HT-29 (cell line): ENCODE measurements around the gene ADARB2. TPM values are rescaled to one million over a fixed set of nuclear protein-coding genes. Genes with fewer than 3 reads are reported as not detected.

Source experiments
- DNase-seq: peaks from one replicate; pipeline ENCODE4 v3.0.0-alpha.2; 2015; ENCODE audit warnings: low spot score
- total RNA-seq: library from RNA; depleted of rRNA; stranded (reverse); fragments of >200 nt; shearing (Covaris generic); gene quantifications from 2 replicates; pipeline ENCODE4 v1.2.3, GENCODE V29; 2014

Gene ADARB2
- total RNA-seq, 1 experiment from 2014 or later = not detected

DNA sequence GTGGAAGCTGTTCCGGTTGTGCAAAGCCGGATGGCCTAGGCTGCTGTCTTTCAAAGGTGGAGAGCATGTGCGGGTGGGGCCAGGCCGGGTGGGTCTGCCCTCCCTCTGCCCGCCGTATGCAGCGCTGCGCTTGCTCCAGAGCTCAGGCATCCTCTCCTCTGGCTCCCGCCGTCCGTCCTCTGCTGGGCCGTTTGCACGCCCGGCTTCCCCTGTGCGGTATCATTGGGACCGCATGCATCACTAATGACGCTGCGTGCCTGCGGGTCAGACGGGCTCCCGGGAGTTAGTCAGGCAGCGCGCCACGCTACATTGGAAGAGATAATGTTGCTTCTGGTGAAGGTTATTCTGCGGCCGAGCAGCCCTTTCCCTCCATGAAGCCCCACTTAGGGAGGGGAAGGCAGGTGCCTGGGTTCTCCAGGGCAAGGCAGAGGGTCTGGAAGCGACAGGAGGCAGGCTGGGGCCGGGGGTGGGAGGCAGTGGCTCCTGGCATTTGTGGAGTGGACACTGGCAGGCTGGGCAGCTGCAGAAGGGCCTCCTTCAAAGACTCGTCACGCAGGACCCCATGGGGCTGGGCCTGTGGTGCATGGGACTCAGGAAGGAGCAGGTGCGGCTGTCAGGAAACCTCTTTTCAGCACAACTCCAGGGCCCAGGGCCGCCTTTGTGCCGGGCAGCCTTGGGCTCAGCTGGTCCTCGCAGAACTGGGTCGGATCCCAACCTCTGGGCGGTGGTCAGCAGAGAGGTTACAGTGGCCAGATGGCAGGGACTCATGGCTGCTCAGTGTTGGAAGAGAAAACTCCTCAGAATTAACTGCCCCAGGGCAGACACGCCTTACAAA lies 362.6 kb downstream of the ADARB2 start:
- DNase-seq = no peak

DNA sequence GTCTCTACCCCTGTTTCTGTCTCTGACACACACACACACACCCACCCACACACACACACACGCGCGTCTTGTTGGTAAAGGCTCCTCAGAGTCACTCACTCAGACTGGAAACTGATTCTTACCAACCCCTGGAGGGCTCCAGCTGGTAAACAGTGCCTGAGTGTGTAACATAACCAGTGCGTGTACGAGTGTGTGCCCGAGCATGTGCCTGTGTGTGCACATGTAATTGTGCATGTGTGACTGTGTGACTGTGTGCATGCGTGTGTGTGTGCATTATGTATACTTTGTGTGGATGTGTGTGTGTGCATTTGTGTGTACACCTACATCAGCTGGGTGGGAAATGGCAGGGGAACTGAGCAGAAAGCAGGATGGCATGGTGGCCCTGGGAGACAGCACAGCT lies 364.0 kb downstream of the ADARB2 start:
- DNase-seq = no peak

DNA sequence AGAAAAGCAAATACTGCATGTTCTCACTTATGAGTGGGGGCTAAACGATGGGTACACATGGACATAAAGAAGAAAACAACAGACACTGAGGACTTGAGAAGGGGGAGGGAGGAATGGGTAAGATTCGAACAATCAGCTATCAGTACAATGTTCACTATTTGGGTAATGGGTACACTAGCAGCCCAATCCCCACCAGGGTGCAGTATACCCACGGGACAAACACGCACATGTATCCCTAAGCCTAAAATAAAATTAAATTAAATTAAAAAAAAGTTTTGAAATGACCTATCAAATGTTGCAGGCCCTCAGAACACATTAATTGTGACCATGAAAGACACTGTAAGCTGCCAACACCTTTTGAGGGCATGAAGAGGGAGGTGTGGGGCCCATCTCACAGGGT lies 365.1 kb downstream of the ADARB2 start:
- DNase-seq = no peak

DNA sequence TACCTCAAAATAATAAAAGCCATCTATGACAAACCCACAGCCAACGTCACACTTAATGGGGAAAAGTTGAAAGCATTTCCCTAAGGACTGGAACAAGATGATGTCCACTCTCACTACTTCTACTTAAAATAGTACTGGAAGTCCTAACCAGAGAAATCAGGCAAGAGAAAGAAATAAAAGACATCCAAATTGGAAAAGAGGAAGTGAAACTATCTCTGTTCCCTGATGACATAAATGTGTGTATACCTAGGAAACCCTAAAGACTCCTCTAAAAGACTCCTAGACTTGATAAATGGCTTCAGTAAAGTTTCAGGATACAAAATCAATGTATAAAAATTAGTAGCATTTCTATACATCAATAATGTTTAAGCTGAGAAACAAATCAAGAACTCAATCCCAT lies 367.0 kb downstream of the ADARB2 start:
- no peak for DNase-seq

DNA sequence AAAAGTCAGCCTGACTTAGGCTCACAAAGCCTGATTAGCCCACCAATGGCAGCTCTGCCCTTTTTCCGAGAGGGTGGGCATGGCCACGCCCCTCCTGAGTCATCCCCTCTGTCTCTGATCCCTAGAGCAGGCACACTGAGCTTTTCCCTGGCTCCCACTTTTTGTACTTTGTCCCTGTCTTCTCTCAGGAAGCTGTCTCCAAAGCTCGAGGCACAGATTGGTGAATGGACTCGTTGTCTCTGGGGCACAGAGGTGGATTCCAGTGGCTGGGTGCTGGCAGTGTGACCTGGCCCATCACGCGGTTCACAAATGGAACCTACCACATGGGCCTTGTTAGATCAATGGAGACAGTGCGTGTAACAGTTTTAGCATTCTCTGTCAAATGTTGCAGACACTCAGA lies 367.7 kb downstream of the ADARB2 start:
- DNase-seq = no peak

DNA sequence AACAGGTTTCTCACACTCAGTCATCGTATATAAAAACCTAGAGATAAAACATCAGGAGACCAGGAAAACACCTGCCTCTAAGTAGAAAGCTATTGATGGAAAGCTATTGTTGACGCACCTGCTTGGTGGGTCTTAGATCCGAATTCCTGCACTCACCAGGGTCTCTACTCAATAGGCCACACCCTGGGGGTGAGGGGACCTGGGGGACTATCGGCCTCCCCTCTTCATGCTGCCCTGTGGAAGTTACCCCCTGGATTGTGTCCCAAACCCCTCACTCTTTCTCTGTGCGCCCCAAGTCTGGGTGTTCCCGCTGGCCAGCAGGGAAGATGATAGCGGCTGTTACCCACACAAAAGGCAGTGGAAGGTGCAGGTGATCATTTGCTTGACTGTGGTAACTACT lies 368.1 kb downstream of the ADARB2 start:
- DNase-seq = no peak

DNA sequence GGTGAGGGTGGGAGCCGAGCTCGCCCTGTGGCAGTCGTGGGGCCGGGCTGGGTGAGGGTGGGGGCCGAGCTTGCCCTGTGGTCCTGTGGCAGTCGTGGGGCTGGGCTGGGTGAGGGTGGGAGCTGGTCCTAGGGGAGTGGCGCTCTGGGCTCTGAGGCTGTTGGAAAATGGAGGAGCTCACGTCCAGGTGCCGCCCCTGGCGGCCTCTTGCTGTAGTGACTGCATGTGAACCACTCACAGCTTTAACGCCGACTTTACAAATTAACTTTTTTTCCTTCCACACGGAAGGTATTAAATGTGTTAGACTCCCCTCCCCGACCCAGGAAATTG lies 368.5 kb downstream of the ADARB2 start:
- peak; percentile 56 for DNase-seq

DNA sequence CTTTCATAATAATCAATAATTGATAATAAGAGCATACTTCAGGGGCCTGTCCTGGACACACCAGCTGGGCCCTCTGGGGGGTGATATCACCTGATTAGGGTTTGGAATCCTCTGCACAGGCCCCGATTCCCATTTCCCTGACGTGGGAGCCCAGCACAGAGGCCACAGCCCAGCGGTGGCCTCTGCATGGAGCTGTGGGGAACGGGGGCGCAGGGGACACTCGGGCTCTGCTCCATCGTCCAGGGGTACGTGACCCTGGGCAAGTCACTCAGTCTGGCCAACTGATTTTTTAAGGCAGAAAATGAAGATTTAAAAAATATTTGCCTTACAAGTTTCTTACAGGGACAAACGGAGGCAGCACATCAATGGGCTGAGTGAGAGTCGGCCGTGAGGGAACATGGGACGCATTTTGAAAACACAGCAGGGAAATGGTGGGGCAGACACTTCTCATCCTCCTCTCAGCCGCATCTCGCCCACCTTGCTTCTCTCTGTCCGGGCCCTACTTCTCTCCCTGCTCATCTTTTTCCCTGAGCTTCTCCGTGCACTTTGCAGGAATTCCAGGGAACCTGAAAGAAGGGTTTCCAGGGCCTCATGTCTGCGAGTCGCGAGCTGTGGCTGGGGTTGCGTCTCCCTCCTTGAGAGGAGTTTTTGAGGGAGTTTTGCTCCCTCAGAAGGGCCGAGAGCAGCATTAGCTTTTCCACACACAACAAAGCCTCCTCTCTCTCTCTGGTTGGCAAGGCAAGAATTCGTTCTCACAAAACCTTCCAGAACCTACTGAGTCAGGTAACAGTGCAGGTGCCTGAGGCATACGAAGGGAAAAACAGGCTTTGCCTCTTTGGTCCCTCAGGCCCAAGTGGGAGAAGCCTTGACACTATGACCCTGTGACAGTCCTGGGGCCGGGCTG lies 369.1 kb downstream of the ADARB2 start:
- DNase-seq = no peak

DNA sequence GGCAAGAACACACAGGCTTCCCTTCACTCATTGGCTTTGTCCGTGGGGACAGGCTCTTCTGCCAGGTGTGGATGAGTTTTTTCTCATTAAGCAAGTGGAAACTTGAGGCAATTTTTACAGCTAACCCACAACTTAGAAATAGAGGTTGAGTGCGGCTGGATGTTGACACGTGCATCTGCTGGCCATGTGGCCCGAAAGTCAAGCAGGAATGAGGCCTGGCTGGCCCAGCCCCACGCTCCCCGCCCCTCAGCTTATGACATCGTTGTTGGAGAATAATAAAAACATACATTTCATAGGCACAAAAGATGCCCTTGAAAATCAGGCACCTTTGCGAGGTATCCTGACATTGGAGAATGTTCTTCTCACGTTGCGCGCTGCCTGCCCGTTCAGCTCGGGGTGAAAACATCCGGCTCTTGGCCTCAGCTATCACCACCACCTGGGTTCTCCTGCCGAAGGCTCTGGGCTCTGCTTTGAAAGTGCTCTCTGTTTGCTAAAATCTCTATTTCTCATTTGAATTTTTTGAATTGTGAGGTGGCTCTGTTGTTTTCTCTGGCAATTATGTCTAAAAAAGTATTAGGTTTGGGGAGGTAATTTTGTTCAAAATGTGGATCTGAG lies 370.4 kb downstream of the ADARB2 start:
- no peak for DNase-seq

DNA sequence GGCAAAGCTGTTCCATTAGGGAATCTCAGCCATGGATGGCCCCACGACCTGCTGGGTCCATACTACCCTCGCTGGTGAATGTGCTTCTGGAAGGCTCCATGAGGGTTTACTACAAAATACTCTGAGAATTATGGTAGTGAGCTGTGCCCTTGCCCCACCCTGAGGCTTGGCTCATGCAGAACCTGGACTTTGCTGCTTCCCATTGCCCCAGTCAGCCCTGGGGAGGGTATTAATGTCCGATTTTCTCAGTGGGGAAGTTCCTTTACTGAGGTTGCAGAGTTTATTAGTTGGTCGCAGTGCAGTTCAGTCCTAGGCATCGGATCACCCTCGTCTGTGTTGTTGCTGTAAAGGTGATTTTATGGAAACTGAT lies 371.0 kb downstream of the ADARB2 start:
- no peak for DNase-seq

DNA sequence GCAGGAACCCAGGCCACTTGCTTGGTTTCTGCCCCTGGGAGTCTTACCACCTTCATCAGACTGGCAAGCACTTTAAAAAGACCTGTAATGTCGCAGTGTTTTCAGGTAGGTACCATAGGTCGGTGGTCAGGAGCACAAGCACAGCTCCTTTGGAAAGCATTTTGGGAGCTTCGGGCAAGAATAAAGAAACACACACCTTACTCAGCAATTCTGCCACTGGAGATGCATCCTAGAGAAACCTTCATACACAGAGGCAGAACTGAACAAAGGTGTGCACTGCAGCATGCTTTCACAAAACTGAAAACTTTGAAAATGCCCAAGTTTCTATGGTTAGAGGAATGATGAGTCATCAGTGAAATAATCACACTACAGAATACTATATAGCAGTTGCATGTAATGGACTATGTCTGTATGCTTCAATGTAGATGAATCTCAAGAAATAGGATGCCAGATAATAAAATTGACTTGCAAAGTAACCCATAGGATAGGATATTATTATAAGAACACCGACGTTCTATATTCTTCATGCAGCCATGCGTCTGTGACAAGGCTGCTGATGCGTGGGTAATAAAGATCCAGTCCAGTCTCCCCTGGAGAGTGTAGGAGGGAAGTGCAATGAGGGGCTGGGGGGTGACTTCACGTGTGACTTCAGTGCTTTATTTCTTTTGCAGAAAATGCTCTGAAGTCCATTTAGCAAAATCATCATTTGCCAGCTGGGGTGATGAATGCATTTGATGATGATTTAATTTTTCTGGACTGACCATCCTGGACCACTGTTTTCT lies 371.6 kb downstream of the ADARB2 start:
- no peak for DNase-seq

DNA sequence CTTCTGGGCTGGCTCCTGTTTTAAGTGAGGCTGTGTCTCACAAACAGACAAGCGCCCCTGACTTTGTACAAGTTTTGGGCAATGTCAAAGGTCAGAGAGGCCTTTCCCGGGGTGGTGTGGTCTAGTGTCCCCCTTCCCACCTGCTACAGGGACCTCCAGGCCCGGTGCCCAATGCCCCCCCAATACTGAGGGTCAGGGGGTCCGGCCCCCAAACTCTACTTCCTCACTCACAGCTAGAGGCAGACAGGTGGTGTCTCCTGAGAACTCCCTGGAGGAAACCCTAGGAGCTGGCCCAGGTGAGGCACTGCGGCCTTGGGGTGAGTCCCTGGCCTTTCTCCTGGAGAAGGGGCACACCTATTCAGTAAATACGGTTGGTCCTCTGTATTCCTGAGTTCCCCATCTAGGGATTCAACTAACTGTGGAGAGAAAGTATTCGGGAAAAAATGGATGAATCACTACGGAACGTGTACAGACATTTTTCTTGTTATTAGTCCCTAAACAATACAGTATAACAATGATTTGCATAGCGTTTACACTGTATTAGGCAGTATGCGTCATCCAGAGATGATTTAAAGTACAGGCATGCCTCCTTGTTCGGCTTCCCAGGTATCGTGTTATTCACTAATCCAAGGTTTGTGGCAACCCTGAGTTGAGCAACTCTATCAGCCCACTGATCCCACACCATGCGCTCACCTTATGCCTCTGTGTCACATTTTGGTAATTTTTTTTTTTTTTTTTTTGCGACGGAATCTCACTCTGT lies 373.0 kb downstream of the ADARB2 start:
- DNase-seq = no peak

DNA sequence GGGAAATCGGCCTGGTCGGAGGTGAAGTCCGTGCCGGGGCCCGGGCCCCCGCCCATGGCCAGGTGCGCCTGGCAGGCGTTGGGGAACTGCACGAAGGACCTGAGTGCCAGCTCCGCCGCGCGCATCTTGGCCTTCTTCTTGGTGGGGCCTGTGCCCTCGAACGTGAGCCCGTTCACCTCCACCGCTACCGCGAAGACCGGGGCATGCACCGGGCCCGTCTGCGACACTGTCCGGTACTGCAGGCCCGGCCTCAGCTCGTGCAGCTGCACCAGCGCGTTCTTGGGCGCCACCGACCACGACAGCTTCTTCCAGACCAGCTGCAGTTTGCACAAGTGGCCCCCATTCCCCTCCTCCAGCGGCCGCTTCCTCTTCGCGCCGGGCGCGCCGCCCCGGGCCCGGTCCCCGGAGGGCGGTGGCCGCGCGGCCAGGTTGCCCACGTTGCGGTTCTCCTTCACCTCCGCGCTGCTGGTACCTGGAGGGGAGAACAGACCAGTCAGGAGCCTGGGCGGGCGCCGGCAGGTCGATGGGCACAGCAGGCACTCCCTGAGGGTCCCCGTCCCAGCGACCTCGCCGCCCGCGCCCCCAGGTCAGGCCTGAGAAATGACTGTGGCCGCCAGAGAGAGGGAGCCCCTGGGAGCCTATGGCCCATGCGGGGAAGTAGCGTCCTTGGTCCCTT lies 373.7 kb downstream of the ADARB2 start:
- no peak for DNase-seq

DNA sequence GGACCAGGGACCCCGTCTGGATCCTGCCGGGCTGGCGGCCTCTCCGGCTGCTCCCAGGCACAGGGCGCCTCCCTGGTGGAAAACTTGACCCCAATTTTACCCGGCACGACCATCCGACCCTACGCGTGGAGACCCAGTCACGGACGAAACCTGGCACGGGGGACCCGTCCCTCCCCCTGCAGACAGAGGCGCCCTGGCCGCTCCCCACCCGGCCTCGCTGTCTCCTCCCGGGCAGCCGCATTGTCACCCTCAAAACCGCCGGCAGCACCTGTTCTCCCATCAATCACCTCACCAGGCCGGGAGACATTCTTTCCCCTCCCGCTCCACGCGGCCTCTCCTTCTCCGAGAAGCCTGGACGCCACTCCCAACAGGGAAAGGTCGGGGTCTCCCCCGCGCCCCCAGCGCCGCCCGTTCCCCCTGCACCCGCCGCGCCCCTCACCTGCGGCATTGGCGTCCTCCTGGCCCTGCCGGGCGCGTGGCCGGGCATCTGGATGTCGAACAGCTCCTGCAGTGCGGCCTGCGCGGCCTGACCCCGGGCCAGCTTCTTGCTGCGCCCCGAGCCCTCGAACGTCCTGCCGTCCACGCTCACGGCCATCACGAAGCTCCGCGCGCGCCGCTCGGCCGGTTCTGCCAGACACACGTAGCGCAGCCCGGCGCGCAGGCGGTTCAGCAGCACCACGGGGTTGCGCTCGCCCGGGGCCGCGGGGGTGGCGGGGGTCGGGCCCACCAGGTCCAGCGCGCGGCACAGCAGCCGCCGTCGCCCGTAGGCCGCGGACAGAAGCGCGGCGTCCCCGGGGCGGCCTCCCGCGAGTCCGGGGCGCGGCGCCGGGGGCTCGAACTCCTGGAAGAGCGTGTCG lies 374.5 kb downstream of the ADARB2 start:
- no peak for DNase-seq

DNA sequence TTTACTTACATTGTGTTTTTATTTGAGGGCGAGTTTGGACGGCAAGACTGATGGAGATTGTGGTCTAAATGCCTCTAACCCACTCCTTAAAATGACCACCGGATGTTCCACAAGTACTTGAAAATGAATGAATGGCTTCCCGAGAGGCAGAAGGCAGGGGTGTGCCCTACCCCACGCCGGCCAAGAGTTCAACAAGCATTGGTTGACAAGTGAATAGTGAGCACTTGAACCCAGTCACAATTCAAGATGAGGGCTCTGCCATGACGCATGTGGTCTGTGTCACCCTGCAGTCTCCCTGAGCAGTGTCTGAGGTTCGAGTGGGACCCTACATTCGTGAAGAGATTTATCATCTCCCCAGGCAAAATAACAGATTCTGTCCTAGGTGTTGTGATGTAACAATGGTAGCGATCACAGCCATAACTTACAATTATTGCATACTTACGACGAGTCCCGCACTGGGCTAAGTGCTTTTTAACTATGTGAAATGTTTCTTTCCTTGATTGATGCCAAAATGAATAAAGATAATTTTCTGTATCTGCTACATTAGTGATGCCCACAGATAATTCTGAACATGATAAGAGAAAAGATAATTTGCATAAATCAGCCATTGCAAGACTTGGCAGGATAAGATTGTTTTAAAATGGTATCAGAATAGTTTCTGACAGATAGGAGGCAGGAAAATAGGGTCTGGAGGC lies 375.8 kb downstream of the ADARB2 start:
- DNase-seq = no peak

DNA sequence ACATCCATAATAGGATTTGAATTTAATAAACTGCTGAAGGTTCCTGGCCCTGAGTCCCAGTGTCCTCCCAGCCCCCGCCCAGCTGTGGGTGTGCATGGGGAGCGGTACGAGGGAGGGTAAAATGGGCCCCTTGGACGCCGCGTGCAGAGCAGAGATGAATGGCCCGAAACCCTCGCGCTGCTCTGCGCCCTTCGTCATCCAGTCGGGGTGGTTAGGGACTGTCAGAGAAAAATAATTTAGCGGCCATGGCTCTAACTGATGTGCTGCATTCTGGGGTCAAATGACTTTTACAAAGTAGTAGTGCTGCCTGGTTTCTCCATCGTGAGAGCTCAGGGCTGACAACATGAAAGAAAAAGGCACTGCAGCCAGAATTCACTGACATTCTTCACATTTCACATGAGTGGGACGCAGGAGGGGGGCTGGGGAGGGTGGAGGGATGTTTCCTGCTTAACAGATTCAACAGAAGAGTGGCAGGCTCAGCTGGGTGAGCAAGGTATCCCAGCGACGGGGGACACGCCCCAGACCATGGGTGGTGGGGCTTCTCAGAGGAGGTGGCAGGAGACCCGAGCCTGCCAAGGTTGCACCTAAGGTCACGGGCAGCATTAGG lies 376.7 kb downstream of the ADARB2 start:
- no peak for DNase-seq

DNA sequence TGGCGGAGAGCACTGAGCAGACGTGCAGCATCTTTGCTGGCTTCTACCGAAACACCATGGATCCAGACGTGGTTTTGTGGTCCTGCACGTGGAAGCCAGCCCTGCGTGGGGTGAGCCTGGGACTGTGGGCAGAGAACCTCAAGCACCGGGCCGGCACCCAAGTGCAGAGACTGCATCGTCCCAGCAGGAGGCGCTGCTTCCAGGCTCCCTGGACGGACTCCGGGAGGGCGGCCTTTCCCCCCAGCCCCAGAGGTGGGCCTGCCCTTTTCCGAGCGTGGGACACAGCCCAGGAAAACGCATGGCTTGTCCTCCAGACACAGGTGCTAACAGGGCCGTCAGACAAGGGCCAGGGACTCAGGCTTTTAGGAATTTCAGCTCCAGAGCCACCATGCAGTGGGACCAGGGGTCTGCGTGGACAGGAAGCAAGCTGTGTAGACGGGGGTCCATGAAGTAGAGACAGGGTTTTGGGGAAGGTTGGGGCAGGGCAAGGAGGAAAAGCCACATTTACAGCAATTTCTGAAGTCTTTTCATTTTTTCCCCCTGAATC lies 377.2 kb downstream of the ADARB2 start:
- DNase-seq = no peak

DNA sequence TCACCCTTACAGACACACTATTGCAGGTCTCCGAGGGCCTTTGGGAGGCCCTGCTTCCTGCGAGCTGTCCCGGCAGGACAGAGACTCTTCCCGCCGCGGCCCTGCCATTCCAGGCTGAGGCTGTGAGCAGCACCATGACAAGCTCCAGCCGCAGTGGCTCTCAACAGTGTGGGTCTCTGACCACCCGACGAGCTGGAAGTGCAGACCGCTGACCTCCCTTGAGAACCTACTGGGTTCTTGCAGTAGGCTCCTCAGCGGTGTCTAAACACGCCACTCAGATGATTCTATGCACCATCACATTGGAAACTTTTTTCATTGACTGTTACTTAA lies 377.7 kb downstream of the ADARB2 start:
- DNase-seq = no peak
